HCT116 (cell line): Measurements from ENCODE around the gene CD244. TPM values are rescaled to one million over a fixed set of nuclear protein-coding genes. Genes with fewer than 3 reads are reported as not detected.
"Not testable (repeated sequence)": the region's sequence is repeated elsewhere in the genome, so short reads cannot be mapped to it uniquely, and the experiment has no call there.

Experiments
- ATAC-seq: fragments of 200-7000 bp; cut with Tn5 transposase; 2 replicates; pipeline ENCODE4 v1.9.1; 2020; ENCODE audit warnings: mild to moderate bottlenecking, moderate library complexity
- BruUV-seq: library from RNA; stranded (reverse); fragments of 400-500 nt; replicated peaks from 2 replicates; lab custom pipeline; 2021; lab: Mats Ljungman, UMichigan
- CTCF ChIA-PET: fragments of 300-600 bp; sonication (Branson Sonifier 250); formaldehyde crosslinking; loops from one replicate; lab custom pipeline; 2021; ENCODE audit warnings: antibody characterized with exemption; lab: Charles Lee
- POLR2A ChIA-PET: fragments of 300-600, 350-600 bp; sonication (Branson Sonifier 250); formaldehyde crosslinking; loops from one replicate; lab custom pipeline; 2021; ENCODE audit warnings: antibody characterized with exemption; lab: Charles Lee
- RAD21 ChIA-PET, 2 experiments: fragments of 300-600 bp; sonication (Branson Sonifier 250); formaldehyde crosslinking; loops; one replicate each; lab custom pipeline; 2023; ENCODE audit warnings: low total read pairs in 2 of 2; ENCODE audit not compliant: uncharacterized antibody in 2 of 2, unreplicated experiment in 2 of 2, low non-redundant PET in 1 of 2; lab: Charles Lee
- DNase-seq: peaks from one replicate; pipeline ENCODE4 v3.0.0-alpha.2; 2010; ENCODE audit warnings: low read depth, low spot score
- H2AFZ ChIP-seq: fragments of 200-600 bp; shearing (Covaris generic), sonication (generic); 2 replicates; pipeline ENCODE4 v1.6.1; 2017; ENCODE audit warnings: low read depth, mixed run types, mixed read lengths, antibody characterized with exemption, low read length; ENCODE audit not compliant: poor library complexity, severe bottlenecking
- H3K27ac ChIP-seq: 2 replicates; pipeline ENCODE4 v1.5.1; 2012; ENCODE audit warnings: low read depth, low read length
- H3K27me3 ChIP-seq: fragments of 200-600 bp; sonication (generic); 2 replicates; pipeline ENCODE4 v1.6.1; 2016; ENCODE audit warnings: mixed run types, low read length, mixed read lengths; ENCODE audit not compliant: insufficient read depth
- H3K36me3 ChIP-seq, 2 experiments: fragments of 200-500 bp in 1 of 2; fragments of 200-600 bp in 1 of 2; sonication (Bioruptor generic) in 1 of 2; sonication (generic) in 1 of 2; 2 replicates each; pipeline versions ENCODE4 v1.5.1 to v1.6.1; 2014 to 2016; ENCODE audit warnings: low read length in 2 of 2, inconsistent platforms in 1 of 2, mixed read lengths in 1 of 2, mixed run types in 1 of 2; ENCODE audit not compliant: insufficient read depth in 2 of 2, control insufficient read depth in 1 of 2
- H3K4me1 ChIP-seq, 2 experiments: fragments of 200-600 bp in 1 of 2; sonication (generic) in 1 of 2; 2 replicates each; pipeline versions ENCODE4 v1.5.1 to v1.6.1; 2012 to 2017; ENCODE audit warnings: low read length in 2 of 2, inconsistent platforms in 1 of 2, mild to moderate bottlenecking in 1 of 2, mixed read lengths in 1 of 2, mixed run types in 1 of 2, moderate library complexity in 1 of 2; ENCODE audit not compliant: insufficient read depth in 2 of 2, control insufficient read depth in 1 of 2
- H3K4me2 ChIP-seq: fragments of 200-600 bp; sonication (generic); 2 replicates; pipeline ENCODE4 v1.6.1; 2017; ENCODE audit warnings: mixed run types, low read length, mixed read lengths
- H3K4me3 ChIP-seq, 2 experiments: fragments of 200-600 bp in 1 of 2; sonication (generic) in 1 of 2; replicated peaks in 1 of 2; 2 replicates each; pipeline ENCODE4 v1.5.1; 2011 to 2016; ENCODE audit warnings: low read length in 2 of 2, control low read depth in 1 of 2, low read depth in 1 of 2, mild to moderate bottlenecking in 1 of 2, mixed read lengths in 1 of 2, mixed run types in 1 of 2
- H3K79me2 ChIP-seq: fragments of 200-600 bp; sonication (generic); 2 replicates; pipeline ENCODE4 v1.6.1; 2017; ENCODE audit warnings: mild to moderate bottlenecking, mixed run types, low read length, moderate library complexity, mixed read lengths; ENCODE audit not compliant: insufficient read depth
- H3K9ac ChIP-seq: fragments of 200-600 bp; sonication (generic); 2 replicates; pipeline ENCODE4 v1.6.1; 2016; ENCODE audit warnings: low read length, mixed read lengths
- H3K9me2 ChIP-seq: fragments of 200-600 bp; sonication (generic), shearing (Covaris generic); 2 replicates; pipeline ENCODE4 v1.6.1; 2017; ENCODE audit warnings: mixed run types, mild to moderate bottlenecking, moderate library complexity; ENCODE audit not compliant: insufficient read depth
- H3K9me3 ChIP-seq, 2 experiments: fragments of 200-500 bp in 1 of 2; fragments of 200-600 bp in 1 of 2; sonication (Bioruptor generic) in 1 of 2; sonication (generic) in 1 of 2; 2 replicates each; pipeline ENCODE4 v1.6.1; 2014 to 2017; ENCODE audit warnings: low read length in 2 of 2, mixed read lengths in 2 of 2, inconsistent platforms in 1 of 2, low read depth in 1 of 2, mild to moderate bottlenecking in 1 of 2, mixed run types in 1 of 2, moderate library complexity in 1 of 2; ENCODE audit not compliant: control insufficient read depth in 1 of 2, insufficient read depth in 1 of 2
- H4K20me1 ChIP-seq: fragments of 200-600 bp; sonication (generic), shearing (Covaris generic); 2 replicates; pipeline ENCODE4 v1.6.1; 2017; ENCODE audit warnings: mixed run types, mild to moderate bottlenecking, moderate library complexity; ENCODE audit not compliant: insufficient read depth
- TCF7L2 ChIP-seq: IDR thresholded peaks from 2 replicates; pipeline ENCODE4 v1.7.0; 2011; ENCODE audit warnings: borderline replicate concordance, inconsistent platforms; ENCODE audit not compliant: insufficient read depth, insufficient read length; ENCODE audit errors: extremely low read depth
- intact Hi-C: fragments of 100-400 bp; cut with micrococcal nuclease; formaldehyde crosslinking; loops from 2 replicates; pipeline ENCODE4 v1.10.0; 2022
- total RNA-seq: library from RNA; stranded (reverse); gene quantifications from one replicate; pipeline ENCODE4 v1.2.1, GENCODE V29; 2021; ENCODE audit not compliant: unreplicated experiment

The CD244 gene
- total RNA-seq, 1 experiment from 2014 or later: not detected

- H4K20me1 ChIP-seq, H3K9me3 ChIP-seq, H3K79me2 ChIP-seq, H3K27me3 ChIP-seq, POLR2A ChIA-PET, ATAC-seq, H3K4me3 ChIP-seq, intact Hi-C loops, H3K27ac ChIP-seq, DNase-seq, H3K4me1 ChIP-seq, H3K9me2 ChIP-seq, BruUV-seq, H2AFZ ChIP-seq, H3K36me3 ChIP-seq, H3K4me2 ChIP-seq, CTCF ChIA-PET, H3K9ac ChIP-seq, RAD21 ChIA-PET: not testable (repeated sequence)
Measured at GRCh38 chr1:160782988-160783765, 79.5 kb downstream of the CD244 start.

DNA sequence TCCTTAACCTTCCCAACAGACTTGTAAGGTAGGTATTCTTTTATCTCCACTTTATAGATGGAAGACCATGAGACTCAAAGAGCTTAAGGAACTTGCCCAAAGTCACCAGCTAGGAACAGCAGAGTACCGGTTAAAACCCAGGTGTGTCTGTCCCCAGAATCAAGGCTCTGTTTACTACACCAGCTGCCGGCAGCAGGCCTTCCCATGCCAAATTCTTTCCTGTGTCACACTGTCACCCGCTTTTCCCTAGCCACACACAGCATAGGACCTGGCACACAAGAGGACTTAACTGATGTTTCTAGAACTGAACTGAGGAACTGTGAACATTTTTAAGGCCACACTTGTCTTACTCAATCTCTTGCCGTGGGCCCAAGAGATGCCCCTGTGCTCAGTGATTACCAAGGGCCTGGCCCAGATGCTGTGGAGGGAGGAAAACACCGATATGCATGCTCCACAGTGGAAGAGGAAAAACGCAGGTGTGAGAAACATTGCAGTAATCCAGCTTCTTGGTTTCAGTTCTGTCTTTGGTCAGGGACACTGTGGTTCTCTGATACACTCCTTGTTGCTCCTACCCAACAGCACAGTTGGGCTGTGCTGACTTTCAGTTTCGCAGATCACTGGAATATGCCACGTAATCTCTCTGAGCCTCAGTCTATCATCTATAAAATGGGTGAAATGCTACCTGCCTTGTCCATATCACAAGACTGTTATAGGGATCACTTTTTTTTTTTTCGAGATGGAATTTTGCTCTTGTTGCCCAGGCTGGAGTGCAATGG, 80.6 kb downstream of the CD244 start:
- Histone ChIP-seq H3K9ac (no peak overlapping the region), H3K4me2 (no peak overlapping the region), H3K27ac (no peak overlapping the region), H3K9me3 (no peaks in the 10 kb centered on the region), H2AFZ (no peak overlapping the region), H3K9me2 (no peaks in the 10 kb centered on the region), H3K4me3 (no peak overlapping the region), H3K27me3 (no peaks in the 10 kb centered on the region), H3K36me3 (no peaks in the 10 kb centered on the region), H3K79me2 (no peaks in the 10 kb centered on the region), H3K4me1 (peaks cover 9 to 10% of the 10 kb centered on the region in 2 experiments; a peak in 2 of 4 replicates), H4K20me1 (no peaks in the 10 kb centered on the region)
- CTCF ChIA-PET: interaction anchor here (1.0 to 3.6 kb wide), 3 partner anchors 13 to 172 kb away, joined by 3 to 27 read pairs (median 6); no protein-coding TSS in a partner anchor
- POLR2A ChIA-PET: no interaction called here
- TF ChIP-seq TCF7L2: no peak
- DNase-seq (no peak), ATAC-seq (no peak)
- no TSS peak for BruUV-seq
- intact Hi-C loops: no loop called here
- RAD21 ChIA-PET: no interaction called here
